Stimulated activated CD4-positive, alpha-beta T cell treated with anti-CD3 and anti-CD28 coated beads, Interleukin-15, amount 100 ng/mL, for 1 hour (primary cell): ENCODE data around the gene GDF7.

Source experiments
- DNase-seq, 2 donors: peaks; one replicate each; pipeline ENCODE4 v3.0.0-alpha.2; 2020; ENCODE audit warnings: low read depth in 1 of 2, low spot score in 1 of 2

The GDF7 gene

DNA sequence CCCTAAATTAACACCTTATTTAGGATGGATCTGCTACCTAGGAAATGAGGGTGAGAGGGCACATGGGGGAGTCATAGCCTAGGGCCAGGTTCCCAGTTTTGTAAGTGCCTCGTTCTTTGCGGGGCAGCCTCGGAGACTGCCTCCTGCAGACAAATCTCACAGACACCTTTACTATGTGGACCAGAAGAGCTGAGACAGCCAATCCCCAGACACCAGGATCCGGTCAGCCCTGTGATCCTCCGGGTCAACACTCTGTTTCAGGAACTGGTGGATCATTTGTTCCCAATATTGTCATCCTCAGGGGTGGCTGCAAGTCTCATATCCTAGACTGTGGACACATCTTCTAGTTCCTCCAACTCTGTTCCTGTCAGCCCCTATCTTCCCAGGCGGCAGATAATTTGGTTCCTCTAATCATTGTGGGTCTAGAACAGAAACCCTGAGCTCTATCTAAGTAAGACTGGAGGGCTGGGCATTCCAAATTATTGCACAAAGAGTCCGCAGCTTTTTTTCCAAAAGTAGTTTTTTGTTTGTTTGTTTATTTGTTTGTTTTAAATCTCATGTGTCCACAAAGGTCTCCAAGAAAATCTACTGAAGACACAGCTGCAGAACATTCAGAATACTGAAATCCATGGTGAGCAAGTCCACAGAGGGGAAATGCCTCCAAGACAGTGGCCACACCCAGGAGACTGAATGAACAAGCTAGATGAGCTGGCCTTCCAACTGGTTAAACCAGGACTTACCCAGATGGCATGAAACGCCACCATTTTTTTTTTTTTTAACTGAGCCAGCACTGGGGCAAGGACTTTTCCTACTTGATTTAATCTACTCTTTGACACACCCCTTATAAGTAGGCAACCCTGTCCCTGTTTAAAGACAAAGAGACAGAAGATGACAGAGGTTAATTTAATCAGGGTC lies 6.2 kb upstream of the GDF7 start:
- DNase-seq: no peak

DNA sequence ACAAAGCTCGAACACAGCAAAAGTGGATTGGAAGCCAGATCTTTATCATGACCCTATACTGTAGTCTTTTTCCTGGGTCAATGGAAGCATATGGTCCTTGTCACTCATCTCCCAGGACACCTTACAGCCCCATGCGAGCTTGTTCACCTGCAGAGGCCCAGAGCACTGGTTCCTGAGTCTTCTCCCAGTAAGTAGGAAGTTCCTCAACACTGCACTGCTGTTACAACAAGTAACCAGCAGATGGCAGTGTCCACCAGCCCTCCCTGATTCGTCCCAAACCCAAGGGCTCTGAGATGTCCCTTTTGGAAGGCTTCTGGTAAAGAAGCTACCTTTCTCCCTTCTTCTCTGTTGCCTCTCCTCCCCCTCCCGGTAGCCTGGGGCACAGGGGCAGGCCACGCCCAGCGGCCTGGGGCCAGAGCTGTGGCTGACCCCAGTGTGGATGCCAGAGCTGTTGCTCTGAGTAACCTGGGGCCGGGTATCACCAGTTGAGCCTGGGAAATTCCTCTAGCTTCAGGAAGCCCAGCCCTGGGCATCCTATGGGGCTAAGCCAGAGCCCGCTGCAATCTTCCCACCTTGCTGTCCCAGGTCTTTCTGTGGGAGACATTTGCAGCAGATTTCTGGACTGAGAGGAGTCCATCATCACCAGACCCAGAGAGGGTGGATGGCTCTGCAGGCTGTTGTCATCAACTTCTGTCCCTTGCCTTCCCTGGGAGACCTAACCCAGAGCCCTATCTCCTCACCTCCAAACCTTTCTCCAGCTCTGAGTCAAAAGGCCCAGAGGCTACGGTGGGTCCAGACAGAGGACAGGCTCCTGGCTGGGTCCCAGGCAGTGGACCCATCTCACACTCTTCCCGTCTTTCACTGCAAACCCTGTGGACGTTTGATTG lies 5.3 kb upstream of the GDF7 start:
- peak; percentile 26 to 44 for DNase-seq

GRCh38 chr2:20662308-20662937 lies 4.5 kb upstream of the GDF7 start:
- DNase-seq: no peak

DNA sequence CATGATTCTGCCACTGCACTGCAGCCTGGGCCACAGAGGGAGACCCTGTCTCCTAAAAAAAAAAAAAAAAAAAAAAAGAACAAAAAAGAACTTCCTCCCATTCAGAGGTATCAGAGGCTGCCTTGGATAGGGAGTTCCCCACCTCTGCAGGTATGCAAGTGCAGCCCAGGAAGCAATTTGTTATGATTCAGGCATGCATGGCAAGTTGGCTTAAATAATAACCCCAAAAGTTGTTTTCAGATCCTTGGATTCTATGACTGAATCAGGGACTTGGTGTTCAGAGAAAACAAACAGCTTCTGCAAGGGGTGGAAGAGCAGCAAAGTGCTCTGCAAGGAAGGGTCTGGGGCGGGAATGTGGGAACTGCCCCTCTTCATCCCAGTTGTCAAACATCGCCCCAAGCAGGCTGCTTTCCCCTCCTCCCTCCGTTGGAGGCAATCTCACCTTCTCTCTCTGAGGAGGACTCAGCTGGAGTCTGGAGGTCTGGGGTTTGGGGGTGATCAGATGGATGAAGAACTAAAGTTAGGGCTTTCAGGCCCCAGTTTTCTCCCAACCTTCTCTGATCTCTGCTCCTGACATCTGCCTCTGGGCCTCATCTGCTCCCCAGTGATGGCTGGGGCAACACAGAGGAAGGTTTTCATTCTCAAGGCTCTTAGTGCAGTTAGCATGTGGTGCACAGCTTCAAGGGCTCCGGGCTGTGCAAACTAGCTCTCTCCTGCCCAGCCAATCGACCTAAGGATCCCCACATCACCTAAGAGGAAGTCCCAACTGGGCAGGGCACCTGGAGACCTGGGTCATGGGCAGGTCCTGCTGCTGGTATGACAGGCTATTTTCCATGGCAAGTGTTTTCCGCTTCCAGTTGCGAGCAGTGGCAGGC lies 3.5 kb upstream of the GDF7 start:
- no peak for DNase-seq

DNA sequence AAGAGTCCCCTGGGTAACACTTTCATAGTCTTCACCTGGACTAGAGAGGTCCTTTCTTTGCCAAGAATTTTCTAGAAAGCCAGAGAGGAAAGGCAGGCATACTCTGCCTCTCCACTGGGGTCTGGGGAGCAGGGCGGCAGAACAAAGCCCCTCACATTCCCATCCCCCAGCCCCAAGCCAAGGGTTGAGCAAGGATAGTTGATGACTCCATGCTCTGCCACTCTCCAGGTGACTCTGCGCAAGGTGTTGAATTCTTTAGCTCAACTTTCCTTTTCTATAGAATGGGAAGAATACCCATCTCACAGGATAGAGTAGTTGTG lies 2.9 kb upstream of the GDF7 start:
- no peak for DNase-seq

- no peak for DNase-seq
Measured at GRCh38 chr2:20664431-20665242, 2.3 kb upstream of the GDF7 start.

GRCh38 chr2:20665243-20666004 lies 1.5 kb upstream of the GDF7 start:
- no peak for DNase-seq

GRCh38 chr2:20666005-20666303 lies 990 bp upstream of the GDF7 start:
- no peak for DNase-seq

DNA sequence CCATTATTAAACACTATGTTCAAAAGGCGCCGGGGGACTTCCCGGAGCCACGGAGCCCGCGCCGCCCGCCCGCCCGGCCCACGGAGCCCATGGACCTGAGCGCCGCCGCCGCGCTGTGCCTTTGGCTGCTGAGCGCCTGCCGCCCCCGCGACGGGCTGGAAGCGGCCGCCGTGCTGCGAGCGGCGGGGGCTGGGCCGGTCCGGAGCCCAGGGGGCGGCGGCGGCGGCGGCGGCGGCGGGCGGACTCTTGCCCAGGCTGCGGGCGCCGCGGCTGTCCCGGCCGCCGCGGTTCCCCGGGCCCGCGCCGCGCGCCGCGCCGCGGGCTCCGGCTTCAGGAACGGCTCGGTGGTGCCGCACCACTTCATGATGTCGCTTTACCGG lies 197 bp downstream of the GDF7 start:
- DNase-seq: no peak

DNA sequence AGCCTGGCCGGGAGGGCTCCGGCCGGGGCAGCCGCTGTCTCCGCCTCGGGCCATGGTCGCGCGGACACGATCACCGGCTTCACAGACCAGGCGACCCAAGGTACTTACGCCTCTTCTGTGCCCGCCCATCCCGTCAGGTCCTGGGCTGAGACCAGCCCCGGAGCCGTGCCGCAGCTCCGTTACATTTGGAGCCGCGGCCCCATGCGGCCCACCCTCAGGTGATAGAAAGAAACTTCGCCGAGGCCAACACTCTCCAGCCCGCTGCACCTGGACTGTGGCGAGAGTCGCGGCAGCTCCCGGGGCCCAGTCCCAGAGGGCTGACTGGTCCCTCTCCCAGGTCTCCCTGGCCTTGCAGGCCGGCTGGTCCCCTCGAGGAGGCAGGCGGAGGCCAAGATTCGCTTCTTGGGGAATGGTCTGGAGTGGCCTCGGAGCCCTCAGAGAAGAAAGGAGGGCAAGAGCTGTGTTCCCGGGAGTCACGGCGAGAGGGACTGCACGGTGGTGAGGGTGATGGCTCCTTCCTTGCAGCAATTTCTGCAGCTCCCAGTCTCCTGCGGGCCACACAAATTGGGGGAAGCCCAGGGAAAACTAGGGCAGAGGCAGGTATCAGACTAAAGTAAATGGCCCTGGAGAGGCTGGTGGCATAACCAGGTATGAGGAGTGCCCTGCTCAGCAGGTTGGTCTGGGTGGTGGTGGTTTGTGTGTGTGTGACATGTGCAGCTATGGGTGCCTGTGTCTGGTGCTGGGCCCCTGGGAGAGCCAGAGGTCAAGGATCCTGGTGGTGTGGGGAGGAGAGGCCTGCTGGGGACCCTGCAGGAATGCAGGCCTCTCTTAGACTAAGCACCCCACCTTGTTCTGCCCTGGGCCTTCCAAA lies 822 bp downstream of the GDF7 start:
- no peak for DNase-seq

DNA sequence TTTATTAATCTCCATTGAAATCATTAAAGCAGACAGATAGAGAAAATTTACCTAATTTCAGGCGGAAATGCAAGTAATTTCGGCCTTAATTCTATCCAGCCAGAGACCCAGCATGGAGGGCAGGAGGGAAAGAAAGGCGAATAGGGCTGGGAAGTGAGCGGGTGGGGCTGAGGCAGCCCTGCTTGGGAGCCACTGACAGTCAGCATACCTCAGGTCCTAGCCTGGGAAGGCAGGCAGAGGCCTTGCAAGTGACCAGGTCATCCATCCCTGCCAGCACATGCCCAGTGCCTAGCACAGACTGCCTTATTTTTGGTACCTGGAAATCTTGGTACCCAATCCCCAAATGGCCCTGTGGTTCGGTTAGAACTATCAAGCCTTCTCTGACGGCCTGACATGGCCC lies 1.5 kb downstream of the GDF7 start:
- DNase-seq: no peak

DNA sequence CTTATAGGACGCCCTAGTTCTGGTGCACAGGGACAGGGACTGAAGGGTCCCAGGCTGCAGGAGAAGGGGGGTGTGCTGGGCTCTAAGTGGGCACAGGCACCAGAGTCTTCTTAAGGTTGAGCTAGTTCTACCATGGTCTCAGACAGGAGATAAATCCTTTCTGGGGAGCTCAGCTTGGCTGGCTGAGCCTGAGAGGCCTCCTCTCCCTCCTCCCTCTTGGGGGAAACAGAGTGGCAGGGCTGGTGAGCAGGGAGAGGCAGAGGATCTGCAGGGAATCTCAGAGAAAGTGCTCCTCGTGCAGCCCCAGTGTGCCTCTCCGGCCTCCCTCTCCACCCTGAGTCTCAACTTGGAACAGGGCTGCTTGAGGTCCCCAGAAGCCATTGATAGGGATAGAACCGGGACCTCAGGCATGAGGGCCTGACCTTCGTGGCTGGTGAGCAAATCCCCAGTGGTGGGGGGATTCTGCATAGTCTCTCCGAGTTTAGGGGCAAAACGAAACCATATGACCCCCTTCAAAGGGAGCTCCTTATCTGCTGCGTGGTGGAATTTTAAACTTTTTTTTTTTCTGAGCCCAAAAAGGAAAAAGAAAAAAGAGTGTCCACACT lies 2.0 kb downstream of the GDF7 start:
- DNase-seq: no peak

GRCh38 chr2:20669562-20670314 lies 2.8 kb downstream of the GDF7 start:
- no peak for DNase-seq

DNA sequence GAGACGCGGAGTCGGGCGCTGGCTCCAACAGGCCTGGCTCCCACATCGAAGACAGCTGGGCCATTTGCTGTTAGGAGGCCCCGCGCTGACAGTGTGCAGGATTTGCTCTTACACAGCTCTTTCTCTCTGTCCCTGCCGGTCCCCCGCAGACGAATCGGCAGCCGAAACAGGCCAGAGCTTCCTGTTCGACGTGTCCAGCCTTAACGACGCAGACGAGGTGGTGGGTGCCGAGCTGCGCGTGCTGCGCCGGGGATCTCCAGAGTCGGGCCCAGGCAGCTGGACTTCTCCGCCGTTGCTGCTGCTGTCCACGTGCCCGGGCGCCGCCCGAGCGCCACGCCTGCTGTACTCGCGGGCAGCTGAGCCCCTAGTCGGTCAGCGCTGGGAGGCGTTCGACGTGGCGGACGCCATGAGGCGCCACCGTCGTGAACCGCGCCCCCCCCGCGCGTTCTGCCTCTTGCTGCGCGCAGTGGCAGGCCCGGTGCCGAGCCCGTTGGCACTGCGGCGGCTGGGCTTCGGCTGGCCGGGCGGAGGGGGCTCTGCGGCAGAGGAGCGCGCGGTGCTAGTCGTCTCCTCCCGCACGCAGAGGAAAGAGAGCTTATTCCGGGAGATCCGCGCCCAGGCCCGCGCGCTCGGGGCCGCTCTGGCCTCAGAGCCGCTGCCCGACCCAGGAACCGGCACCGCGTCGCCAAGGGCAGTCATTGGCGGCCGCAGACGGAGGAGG lies 3.5 kb downstream of the GDF7 start:
- no peak for DNase-seq

DNA sequence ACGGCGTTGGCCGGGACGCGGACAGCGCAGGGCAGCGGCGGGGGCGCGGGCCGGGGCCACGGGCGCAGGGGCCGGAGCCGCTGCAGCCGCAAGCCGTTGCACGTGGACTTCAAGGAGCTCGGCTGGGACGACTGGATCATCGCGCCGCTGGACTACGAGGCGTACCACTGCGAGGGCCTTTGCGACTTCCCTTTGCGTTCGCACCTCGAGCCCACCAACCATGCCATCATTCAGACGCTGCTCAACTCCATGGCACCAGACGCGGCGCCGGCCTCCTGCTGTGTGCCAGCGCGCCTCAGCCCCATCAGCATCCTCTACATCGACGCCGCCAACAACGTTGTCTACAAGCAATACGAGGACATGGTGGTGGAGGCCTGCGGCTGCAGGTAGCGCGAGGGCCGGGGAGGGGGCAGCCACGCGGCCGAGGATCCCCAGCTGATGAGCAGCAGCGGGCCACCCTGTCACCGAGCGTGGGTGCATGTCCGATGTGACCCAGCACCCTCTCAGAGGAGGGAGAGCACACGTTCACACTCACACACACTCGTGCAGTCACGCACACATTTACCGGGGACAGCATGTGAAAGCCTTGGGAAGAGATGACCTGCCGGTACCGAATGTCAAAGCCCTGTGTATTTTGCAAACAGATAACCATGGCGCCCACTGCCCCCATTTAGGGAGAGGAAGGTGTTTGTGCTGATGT lies 4.2 kb downstream of the GDF7 start:
- no peak for DNase-seq

GRCh38 chr2:20671736-20672080 lies 4.8 kb downstream of the GDF7 start:
- DNase-seq: no peak
